Activated CD8-positive, alpha-beta memory T cell treated with anti-CD3 and anti-CD28 coated beads for 24 hours (primary cell): ENCODE data around the gene NUB1.

Experiments used
- DNase-seq: peaks from one replicate; pipeline ENCODE4 v3.0.0-alpha.2; 2020

Gene NUB1

DNA sequence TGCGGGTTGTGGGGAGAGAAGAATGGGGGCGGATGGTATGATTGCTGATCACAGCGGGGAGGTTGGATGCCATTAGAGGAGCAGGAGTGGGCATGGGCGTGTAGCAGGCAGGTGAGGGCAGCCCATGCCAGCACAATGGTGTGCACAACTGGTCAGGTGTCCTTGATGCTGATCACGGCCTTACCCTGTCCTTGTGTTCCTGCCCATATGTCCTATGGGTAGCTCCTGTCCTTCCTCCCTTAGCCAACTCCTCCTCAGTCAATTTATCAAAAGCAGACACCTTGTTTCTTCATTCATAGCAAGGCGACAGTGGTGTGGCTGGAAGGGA is 37.5 kb downstream of the NUB1 start:
- DNase-seq, result no peak

DNA sequence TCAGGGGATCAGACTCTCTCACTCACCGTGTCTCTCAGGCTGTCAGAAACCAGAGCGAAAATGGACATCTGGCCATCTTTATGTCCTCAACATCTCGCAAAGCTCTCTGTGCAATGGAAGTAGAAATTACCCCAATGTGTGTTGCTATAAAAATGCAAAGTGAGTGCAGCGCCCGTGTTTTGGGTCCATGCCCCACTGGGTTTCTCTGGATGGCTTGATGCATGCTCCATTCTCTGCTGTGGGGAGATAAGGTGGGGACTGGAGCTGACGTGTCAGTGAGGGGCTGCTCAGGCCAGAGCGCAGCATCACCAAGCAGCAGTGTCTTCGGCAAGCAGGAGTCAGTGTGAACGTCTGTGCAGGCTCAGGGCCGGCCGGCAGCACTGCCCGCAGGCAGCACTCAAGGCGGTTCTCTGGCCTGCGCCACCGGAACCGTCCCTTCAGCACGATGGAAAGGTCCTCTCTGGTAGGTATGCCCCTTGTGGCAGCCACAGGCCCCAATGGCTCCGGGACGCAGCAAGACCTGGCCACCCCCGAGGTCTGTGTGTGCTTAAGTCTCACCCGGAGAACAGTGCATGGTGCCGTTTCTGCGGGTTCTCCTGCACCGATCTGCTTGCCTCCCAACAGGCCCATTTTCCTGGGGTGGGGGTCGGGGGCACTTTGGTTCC is 38.1 kb downstream of the NUB1 start:
- DNase-seq, result no peak

DNA sequence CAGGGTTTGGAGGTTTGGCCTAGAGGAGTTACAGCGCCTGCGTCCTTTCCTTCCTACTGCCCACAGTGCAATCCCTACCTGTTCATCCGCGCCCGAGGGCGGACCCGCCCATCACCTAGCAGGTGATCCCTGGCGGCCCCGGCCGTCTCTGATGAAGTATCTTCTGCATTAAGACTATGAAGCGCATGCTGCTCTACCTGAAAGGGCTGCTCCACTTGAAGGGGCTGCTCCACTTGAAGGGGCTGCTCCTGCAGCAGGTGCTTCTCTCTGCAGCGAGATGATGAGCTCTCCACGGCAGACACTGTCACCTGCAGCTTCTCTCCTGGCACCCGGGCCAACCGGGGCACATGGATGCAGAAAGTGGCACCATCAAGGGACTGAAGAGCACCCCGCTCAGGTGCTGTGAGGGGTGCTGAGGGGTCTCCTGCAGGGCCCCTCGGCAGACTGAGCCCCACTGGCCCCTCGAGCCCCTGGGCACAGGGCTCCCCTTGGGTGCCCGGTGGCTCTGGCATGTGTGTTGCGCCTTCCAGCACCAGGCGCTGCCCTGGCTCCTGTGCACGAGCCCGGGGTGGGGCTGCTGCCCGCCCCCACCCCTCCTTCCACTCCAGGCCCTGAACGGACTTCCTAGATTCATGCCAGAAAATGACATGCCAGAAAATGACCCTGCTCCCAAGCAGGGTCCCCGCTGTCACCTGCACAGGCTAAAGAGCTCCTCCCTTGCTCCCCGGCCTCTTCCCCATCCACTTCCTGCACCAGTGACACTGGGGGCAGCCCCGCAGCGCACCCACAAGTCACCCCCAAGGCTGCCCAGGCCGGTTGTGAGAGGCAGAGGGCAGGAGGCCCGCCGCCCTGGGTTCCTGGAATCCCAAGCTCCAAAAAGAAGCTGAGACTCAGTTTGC is 38.8 kb downstream of the NUB1 start:
- no peak for DNase-seq

DNA sequence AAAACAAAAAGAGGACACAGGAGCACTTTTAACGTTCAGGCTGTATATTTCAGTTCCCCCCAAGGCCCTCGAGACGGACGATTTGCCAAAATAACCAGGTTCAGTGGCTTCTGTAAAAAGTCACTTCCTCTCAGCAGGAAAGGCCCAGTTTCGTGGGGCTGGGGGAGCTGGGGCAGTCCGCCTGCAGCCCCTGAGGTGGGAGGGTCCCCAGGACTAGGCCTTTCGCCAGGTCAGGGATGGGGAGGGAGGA is 39.4 kb downstream of the NUB1 start:
- DNase-seq, result no peak

DNA sequence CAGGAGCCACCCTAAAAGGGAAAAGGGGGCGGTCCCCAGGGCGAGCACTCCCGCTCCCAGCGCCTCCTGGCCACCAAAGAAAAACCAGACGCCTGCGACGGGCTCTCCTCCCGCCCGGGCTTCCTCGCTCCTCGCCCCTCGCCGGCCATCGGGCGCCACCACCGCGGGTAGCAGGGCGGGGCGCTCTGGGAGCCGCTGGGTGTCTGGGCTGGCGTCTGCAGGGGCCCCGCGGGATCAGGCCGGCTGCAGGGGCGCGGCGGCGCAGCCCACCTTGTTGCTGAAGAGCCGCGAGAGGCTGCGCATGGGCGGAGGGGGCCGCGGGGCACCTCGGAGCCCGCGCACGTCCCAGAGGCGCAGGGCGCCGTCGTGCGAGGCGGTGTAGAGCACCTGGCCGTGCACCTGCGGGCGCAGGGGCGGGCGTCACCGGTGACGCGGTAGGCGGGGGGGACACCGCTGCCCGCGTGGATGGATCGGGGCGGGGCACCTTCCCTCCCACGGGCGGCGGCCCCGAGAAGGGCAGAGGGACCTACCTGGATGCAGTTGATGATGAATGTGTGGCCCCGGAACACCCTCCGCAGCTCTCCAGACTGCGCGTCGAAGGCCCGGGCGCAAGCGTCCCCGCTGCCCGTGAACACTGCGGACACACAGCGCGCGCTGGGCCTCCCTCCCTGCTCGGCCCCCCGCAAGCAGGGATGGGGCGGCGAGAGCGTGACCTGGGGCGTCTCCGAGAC is 39.9 kb downstream of the NUB1 start:
- DNase-seq, result peak; percentile 65

DNA sequence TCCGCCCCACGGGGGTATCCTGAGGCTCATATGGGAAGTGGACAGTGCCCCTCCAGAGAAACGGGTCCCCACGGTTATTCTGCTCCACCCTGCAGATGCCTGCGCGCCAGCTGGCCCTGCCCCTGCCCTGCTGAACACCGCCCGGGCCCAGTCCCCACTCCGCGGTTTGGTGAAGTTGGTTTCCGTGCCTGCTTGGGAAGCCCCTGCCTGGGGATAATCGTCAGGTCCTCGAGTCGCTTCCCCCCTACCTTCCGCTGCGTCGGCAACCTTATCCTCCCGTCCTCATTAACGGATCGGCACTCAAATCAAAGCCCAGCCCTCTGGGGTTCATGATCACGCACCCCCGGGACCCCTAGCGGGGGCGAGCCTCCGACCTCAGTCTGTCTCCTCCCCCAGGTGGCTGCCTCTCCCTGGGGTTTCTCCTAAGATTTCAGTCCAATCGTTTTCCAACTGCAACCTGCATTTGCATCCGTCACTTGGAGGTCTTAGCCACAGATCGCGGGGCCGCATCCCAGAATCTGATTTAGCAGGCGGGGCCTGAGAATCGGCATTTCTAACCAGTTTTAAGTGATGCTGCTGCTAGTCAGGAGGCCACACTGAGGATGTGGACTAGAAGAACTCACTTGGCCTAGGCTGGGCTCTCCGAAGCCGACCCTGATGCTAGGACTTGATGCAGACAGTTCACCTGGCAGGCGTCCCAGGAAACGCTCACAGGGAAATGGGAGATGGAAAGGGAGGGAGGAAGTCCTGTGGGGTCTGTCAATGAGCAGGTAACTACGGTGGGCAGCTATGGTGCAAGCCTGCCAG is 40.7 kb downstream of the NUB1 start:
- DNase-seq, result peak; percentile 64

DNA sequence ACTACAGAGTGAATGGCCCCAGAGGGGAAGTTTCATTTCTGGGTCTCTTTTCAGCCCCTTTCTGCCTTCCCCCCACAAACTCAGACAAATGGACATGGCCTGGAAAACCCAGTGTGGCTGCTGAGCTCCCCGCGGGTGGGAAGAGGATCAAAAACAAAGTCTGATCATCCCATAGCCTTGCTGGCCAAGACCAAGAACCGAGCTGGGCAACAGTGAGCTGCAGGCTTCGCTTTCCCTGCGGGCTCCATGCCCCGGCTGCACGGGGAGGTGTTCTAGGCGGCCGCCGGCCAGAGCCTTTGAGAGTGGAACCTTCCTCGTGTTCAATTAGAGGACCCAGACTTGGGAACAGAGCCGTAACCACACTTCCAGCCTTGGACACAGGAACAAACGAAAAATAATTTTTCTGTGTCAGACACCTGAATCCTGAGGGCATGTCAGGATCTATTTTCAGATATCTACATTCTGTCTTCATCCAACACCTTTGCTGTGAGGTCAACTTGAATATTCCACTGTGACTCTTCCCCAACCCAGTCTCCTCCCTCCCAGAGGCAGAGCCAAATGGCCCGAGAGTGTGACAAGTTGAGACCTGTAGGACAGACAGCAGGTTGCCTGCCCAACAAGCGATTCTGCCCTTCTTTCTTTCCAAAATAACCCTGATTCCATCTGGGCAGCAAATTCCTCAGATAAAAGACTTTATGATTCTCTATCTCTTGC is 42.2 kb downstream of the NUB1 start:
- no peak for DNase-seq

DNA sequence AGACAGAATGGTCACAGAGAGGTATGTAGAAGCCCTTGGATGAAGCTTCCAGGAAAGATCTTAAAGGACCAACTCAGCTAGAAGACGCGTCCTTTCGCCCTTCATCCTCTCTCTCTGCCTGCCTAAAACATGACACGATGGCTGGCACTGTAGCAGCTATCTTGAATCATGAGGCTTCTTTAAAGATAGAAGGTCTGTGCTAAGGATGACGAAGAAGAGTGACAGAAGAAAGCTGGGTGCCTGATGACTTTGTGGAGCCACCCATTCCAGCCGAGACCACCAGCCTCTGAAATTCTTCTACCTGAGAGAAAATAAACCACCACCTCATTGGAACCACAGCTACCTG is 42.7 kb downstream of the NUB1 start:
- DNase-seq, result no peak

DNA sequence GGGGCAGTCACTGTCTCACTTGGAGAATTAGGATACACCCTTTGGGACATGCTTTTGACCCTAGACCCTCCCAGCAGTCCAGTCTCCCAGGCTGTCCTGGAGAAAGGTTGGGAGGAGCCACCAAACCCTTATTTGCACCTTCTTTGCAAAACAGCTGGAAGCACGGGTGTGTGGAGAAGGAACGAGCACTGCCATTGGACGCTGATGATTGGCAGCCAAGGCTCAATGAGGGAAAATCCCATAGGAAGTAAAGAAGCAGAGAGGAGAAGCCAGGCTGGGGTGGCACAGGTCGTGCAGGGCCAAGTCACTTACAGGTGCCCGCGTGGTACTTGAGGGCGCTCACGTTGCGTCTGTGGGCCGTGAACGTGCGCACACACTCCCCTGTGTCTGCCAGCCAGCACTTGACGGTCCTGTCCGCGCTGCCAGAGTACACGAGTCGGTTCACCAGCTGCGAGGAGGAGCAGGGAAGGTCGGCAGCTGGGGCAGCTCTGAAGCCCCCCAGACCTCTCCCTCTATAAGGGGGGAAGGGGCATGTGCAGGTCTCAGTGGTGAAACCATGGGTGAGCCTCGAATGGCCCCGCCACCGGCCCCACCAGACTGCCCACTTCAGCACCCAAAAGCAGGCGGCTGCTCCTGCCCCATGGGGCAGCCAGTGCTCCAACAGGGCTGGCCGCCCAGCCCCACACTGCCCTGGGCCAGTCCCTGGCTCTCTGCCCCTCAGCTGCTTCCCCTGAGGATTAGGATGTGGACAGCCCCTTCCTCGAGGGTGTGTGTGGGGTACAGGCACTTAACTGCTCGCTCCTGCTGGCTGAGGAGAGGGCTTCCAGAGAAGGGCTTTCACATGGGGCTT is 43.4 kb downstream of the NUB1 start:
- no peak for DNase-seq

DNA sequence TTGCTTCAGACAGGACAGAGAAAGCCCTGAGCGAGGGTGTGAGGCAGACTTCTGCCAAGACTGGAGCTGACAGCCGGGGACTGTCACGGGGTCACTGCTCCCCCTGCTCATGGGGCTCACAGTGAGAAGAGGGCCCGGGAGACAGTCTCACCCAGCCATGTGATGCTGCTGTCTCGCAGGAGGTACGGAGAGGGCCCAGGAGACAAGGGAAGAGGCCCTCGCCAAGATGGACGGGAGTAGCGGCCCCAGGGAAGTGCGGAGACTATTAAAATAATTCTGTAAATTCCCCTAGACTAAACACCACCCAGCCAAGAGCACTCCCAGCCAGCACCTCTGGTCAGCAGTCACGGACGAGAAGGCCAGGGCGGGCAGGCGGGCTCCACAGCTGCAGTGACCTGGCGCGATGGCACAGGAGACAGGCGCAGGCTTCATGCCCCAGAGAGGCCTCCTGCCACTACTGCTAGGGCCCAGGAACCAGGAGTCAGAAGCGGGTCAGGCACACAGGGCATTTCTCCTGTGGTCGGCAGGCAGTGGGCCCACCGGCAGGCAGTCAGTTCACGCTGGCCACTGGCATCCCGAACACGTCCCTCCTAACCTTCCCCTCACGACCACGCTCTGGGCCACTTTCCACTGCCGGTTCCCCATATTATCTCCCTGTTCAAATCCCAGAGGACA is 44.2 kb downstream of the NUB1 start:
- DNase-seq, result no peak

DNA sequence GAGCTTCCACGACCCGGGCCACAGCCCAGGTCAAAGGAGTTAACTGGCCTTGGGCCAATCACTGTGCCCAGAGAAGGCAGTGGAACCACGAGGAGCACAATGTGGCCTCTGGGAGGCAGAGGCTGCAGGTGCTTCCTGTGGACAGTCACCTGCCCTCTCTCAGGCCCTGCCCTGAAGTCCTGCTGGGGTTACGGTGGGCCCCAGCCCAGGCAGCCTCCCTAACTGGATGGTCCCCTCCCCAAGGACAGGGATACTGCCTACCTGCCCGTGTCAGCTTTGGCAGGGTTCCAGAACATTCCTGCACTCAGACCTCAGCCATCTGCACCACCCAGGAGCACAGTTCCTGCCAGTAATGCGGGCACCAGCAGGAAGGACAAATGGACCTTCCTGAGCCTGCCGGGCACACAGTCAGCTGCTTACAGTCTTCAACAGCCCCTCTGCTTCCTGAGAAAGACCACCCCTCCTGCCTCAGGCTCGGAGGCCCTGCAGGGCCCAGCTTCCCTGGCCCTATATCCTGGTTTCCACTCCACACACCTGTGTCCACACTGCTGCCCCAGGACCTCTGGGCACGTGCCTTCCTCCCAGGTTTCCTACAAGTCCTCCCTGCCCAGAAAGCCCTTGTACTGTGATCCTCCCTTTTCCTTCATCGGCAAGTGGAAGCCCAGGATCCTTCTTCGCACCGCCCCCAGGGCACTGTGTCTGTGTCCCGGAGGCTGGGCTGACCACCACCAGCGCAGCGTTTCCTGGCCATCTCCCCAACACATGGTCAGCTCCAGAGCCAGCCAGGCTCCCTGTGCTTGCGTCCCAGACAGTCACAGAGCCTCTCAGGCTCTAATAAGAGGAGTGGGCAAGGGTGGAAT is 44.9 kb downstream of the NUB1 start:
- no peak for DNase-seq

DNA sequence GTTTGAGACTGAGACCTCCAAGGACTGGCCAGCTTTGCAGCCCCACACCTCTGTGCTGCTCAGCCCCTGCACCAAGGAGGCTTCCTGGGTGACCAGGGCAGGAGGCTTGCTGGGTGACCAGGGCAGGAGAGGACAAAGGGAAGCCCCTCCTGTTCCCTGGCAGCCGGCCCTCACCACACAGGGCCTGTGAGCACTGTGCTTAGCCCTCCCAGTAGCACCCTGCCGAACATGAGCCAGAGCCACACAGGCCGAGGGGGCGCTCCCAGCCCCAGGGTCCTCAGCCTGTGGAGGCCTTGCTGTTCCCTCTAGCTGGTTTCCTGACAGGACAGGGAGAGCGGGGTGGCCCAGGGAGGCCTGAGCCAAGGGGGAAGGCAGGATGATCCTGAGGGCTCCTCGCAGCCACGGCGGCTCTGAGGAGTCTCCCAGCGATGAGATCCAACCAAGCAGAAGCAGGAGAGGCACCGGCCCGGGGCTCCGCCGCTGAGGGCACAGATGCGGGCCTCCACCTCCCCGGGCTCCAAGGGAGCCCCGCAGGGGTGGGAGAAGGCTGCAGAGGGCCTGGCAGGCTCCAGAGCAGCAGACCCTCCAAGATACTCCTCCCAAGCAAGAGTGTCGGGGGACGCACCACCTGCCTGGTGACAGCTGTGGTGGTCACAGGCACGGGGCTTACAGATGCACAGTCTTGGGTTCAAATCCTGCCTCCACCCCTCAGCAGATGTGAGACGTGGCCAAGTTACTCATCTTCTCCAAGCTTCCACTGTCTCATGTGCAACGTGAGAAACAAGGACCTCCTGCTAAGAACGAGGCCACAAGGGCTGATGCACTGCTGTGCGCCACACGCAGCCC is 45.8 kb downstream of the NUB1 start:
- no peak for DNase-seq

DNA sequence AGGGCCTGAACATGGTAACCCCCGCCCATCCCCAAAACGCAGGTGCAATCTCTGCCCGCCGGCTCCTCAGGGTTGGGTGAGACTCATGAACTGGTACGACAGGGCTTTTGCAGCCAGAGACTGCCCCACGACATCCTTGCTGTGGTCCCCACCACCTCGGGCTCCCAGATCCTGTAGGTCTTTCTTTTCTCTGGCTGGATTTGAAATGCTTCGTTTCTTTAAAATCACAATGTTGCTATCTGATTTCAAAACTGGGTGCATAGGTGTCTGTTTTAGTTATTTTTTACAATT is 46.3 kb downstream of the NUB1 start:
- DNase-seq, result no peak

DNA sequence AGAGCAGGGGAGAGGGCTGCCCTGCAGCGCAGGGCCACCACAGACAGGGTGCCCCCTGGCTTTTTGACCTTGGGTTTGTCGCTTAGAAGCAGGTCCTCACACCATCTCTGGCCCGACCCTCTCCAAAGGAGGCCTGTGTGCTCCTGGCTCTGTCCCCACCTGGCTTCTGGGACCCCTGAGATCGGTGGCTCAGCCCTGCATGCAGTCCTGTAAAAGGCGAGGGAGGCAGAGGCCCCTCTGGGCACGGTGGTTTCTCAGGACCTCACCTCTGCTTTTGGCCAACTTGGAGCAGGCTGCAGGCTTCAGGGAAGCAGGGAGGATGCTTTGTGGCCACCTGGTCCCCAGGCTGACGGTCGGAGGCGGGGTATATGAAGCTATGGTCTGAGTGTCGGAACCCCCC is 46.8 kb downstream of the NUB1 start:
- no peak for DNase-seq

DNA sequence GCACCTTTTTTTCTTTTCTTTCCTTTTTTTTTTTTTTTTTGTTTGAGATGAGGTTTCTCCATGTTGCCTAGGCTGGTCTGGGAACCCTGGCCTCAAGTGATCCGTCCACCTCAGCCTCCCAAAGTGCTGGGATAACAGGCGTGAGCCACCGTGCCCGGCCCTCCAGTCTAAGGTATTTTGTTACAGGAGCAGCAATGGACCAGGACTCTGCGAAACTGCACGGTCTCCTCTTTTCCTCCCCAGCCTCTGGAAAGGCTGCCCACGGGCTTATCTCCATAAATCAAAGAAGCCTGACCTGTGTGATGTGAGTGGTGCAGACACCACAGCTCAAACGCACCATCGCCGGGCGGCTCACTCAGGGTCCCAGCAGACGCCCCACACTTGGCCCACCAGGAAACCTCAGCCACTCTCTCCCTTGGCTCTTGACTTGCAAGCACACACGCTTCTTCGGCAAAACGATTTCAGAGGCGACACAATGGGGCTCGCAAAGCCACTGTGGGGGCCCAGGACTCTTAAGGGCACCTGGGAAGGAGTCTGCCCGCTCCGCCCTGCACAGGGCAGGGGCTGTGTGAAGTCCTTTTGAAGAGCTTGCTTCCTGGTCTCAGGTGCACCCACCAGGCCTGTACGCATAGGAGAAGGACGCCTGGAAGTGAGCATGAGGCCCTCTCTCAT is 47.6 kb downstream of the NUB1 start:
- DNase-seq, result no peak

DNA sequence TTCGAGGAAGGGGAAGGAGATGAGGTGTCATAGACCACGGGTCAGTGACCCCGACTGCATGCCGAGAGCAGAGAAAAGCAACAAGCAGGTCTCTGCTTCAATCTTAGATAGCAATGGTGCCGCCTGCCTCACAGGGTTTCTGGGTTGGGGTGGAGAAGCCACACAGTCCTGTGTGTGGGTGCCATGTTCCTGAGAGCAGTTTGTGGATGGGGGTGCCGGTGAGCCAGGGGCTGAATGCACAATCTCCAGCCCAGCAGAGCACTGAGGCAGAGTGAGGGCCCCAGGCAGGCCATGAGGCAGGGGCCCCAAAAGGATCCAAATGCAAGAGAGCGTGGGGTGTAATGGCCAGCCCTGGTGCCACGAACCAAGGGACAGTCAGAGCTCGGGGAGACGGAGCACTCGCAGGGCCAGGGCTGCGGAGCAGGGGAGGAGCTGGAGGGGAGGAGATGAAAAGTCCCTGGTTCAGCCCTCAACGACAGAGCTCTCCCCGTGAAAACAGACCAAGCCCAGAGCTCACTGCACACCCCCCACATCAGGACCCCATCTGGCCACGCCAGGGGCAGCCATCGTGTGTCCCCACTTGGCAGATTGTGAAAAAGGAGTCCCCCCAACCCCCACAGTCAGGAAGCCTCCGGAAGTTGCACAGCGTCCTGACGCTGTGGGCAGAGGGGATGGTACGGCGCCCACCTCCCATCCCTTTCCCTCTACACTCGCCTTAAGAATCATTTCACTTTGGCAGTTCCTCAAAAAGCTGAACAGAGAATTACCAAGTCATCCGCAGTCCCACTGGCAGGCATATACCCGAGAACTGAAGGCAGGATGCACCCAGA is 48.4 kb downstream of the NUB1 start:
- DNase-seq, result no peak

DNA sequence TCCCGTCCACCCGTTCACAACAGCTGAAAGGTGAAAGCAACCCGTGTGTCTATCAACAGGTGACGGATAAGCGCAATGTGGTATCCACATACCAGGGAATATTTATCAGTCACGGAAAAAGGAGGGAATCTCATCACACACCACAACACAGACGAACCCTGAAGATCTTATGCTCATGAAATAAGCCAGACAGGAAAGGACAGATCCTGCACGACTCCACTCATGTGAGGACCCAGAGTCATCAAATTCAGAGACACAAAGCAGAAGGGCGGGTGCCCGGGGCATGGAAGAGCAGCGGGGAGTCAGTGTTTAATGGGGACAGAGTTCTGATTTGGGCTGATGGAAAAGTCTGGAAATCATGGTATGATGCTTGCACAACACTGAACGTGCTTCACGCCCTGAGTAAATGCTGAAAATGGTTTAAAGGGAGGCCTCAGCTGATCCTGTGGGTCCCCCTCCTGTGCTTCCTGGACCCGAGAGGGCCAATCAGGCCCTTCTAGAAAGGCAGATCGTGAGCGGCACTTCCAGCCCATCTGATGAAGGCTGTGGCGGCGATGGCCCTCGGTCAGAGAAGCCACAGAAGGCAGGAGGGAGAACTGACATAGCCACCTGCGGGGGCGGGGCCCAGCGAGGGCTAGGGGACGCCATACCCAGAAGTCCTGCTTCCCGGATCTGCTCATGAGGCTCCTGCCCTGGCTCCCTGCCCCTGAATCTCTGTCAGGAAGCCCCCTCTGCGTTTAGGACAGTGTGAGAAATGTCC is 49.2 kb downstream of the NUB1 start:
- DNase-seq, result no peak
